WTC11 (cell line): Measurements from ENCODE around the gene NRP2. TPM values are rescaled to one million over a fixed set of nuclear protein-coding genes. Genes with fewer than 3 reads are reported as not detected.

Source experiments
- ATAC-seq: fragments of 200-7000 bp; cut with Tn5 transposase; 2 replicates; pipeline ENCODE4 v1.10.0; 2021; ENCODE audit warnings: mild to moderate bottlenecking, moderate library complexity
- CTCF ChIA-PET: fragments of 300-600 bp; sonication (Branson Sonifier 250); formaldehyde crosslinking; loops from one replicate; lab custom pipeline; 2021; ENCODE audit warnings: antibody characterized with exemption; lab: Charles Lee
- POLR2A ChIA-PET: fragments of 350-600 bp; sonication (Branson Sonifier 250); formaldehyde crosslinking; loops from one replicate; lab custom pipeline; 2021; ENCODE audit warnings: antibody characterized with exemption; lab: Charles Lee
- DNase-seq: peaks from one replicate; pipeline ENCODE4 v3.0.0; 2021; ENCODE audit warnings: low spot score
- H3K27ac Mint-ChIP-seq: 2 replicates; pipeline ENCODE4 v1.8.0; 2021; ENCODE audit warnings: mixed read lengths
- H3K27me3 Mint-ChIP-seq: 2 replicates; pipeline ENCODE4 v1.8.0; 2021; ENCODE audit warnings: low read depth, mild to moderate bottlenecking, moderate library complexity, mixed read lengths
- H3K36me3 Mint-ChIP-seq: 2 replicates; pipeline ENCODE4 v1.8.0; 2021; ENCODE audit warnings: mixed read lengths
- H3K4me1 Mint-ChIP-seq: 2 replicates; pipeline ENCODE4 v1.8.0; 2022; ENCODE audit warnings: mixed read lengths
- H3K4me3 Mint-ChIP-seq: 2 replicates; pipeline ENCODE4 v1.8.0; 2021; ENCODE audit warnings: mild to moderate bottlenecking, moderate library complexity, mixed read lengths
- H3K9me3 Mint-ChIP-seq: 2 replicates; pipeline ENCODE4 v1.8.0; 2021; ENCODE audit warnings: mixed read lengths
- CBFB ChIP-seq: sonication (generic); formaldehyde crosslinking; IDR thresholded peaks from 2 replicates; pipeline ENCODE4 v1.8.1; 2022; ENCODE audit warnings: mild to moderate bottlenecking, low read depth, missing genetic modification reagents
- E2F1 ChIP-seq: sonication (generic); formaldehyde crosslinking; IDR thresholded peaks from 2 replicates; pipeline ENCODE4 v1.8.0; 2022; ENCODE audit warnings: mild to moderate bottlenecking, missing genetic modification reagents
- E2F5 ChIP-seq: sonication (generic); formaldehyde crosslinking; IDR thresholded peaks from 2 replicates; pipeline ENCODE4 v1.8.1; 2022; ENCODE audit warnings: mild to moderate bottlenecking, moderate library complexity, missing genetic modification reagents
- ELF4 ChIP-seq: sonication (generic); formaldehyde crosslinking; IDR thresholded peaks from 2 replicates; pipeline ENCODE4 v1.8.1; 2022; ENCODE audit warnings: low read depth, mild to moderate bottlenecking, moderate library complexity, missing genetic modification reagents
- EMX1 ChIP-seq: fragments of 250-450 bp; sonication (Bioruptor Pico); IDR thresholded peaks from 2 replicates; pipeline ENCODE4 v1.8.0; 2021; ENCODE audit warnings: mild to moderate bottlenecking
- ESRRA ChIP-seq: sonication (generic); formaldehyde crosslinking; IDR thresholded peaks from 2 replicates; pipeline ENCODE4 v1.8.1; 2022; ENCODE audit warnings: mild to moderate bottlenecking, missing genetic modification reagents, borderline replicate concordance
- FOXP1 ChIP-seq: sonication (generic); formaldehyde crosslinking; IDR thresholded peaks from 2 replicates; pipeline ENCODE4 v1.8.0; 2022; ENCODE audit warnings: missing genetic modification reagents, mild to moderate bottlenecking, moderate library complexity, borderline replicate concordance
- GABPB1 ChIP-seq: sonication (generic); formaldehyde crosslinking; IDR thresholded peaks from 2 replicates; pipeline ENCODE4 v1.8.1; 2023; ENCODE audit warnings: mild to moderate bottlenecking, missing genetic modification reagents
- HMGA2 ChIP-seq: fragments of 250-450 bp; sonication (Bioruptor Pico); IDR thresholded peaks from 2 replicates; pipeline ENCODE4 v1.4.0; 2021; ENCODE audit warnings: mild to moderate bottlenecking, moderate library complexity
- JUN ChIP-seq: sonication (generic); formaldehyde crosslinking; IDR thresholded peaks from 2 replicates; pipeline ENCODE4 v1.8.0; 2023; ENCODE audit warnings: mild to moderate bottlenecking, missing genetic modification reagents
- KAT7 ChIP-seq: sonication (generic); formaldehyde crosslinking; IDR thresholded peaks from 2 replicates; pipeline ENCODE4 v1.8.1; 2023; ENCODE audit warnings: missing genetic modification reagents, mild to moderate bottlenecking, borderline replicate concordance
- MXD4 ChIP-seq: fragments of 250-450 bp; sonication (Bioruptor Pico); IDR thresholded peaks from 2 replicates; pipeline ENCODE4 v1.8.0; 2021; ENCODE audit warnings: mild to moderate bottlenecking, moderate library complexity, borderline replicate concordance
- NR2C2 ChIP-seq: sonication (generic); formaldehyde crosslinking; IDR thresholded peaks from 2 replicates; pipeline ENCODE4 v1.8.0; 2022; ENCODE audit warnings: mild to moderate bottlenecking, missing genetic modification reagents
- PRRX2 ChIP-seq: fragments of 250-450 bp; sonication (Bioruptor Pico); IDR thresholded peaks from 2 replicates; pipeline ENCODE4 v1.8.0; 2021; ENCODE audit warnings: mild to moderate bottlenecking
- RORB ChIP-seq: fragments of 250-450 bp; sonication (Bioruptor Pico); IDR thresholded peaks from 2 replicates; pipeline ENCODE4 v1.9.0; 2021; ENCODE audit warnings: mild to moderate bottlenecking
- SOX15 ChIP-seq: fragments of 250-450 bp; sonication (Bioruptor Pico); IDR thresholded peaks from 2 replicates; pipeline ENCODE4 v1.9.0; 2021; ENCODE audit warnings: mild to moderate bottlenecking
- TEAD1 ChIP-seq: sonication (generic); formaldehyde crosslinking; IDR thresholded peaks from 2 replicates; pipeline ENCODE4 v1.8.0; 2022; ENCODE audit warnings: mild to moderate bottlenecking, missing genetic modification reagents
- ZNF232 ChIP-seq: sonication (generic); formaldehyde crosslinking; IDR thresholded peaks from 2 replicates; pipeline ENCODE4 v1.8.0; 2022; ENCODE audit warnings: mild to moderate bottlenecking, missing genetic modification reagents
- ZNF396 ChIP-seq: fragments of 250-450 bp; sonication (Bioruptor Pico); IDR thresholded peaks from 2 replicates; pipeline ENCODE4 v1.8.0; 2021; ENCODE audit warnings: mild to moderate bottlenecking, moderate library complexity, borderline replicate concordance
- total RNA-seq: library from RNA; stranded (reverse); gene quantifications from 3 replicates; pipeline ENCODE4 v1.2.3, GENCODE V29; 2021
- TF ChIP-seq, protein P1 (sequence below): fragments of 200-600 bp; IDR thresholded peaks from 2 replicates; pipeline ENCODE4 v1.8.0; 2022; ENCODE audit warnings: antibody characterized with exemption
- TF ChIP-seq, protein P2 (sequence below): sonication (generic); formaldehyde crosslinking; IDR thresholded peaks from 2 replicates; pipeline ENCODE4 v1.8.0; 2023; ENCODE audit warnings: missing genetic modification reagents
- TF ChIP-seq, protein P3 (sequence below): sonication (generic); formaldehyde crosslinking; IDR thresholded peaks from 2 replicates; pipeline ENCODE4 v1.8.1; 2023; ENCODE audit warnings: mild to moderate bottlenecking, missing genetic modification reagents, moderate library complexity
- TF ChIP-seq, protein P4 (sequence below): sonication (generic); formaldehyde crosslinking; IDR thresholded peaks from 2 replicates; pipeline ENCODE4 v1.8.1; 2022; ENCODE audit warnings: mild to moderate bottlenecking, missing genetic modification reagents, moderate library complexity, borderline replicate concordance
- TF ChIP-seq, protein P5 (sequence below): fragments of 250-450 bp; sonication (Bioruptor Pico); IDR thresholded peaks from 2 replicates; pipeline ENCODE4 v2.1.2; 2022; ENCODE audit warnings: mild to moderate bottlenecking, moderate library complexity

NRP2 gene
- total RNA-seq, 1 experiment from 2014 or later = 41.0 TPM

- TF ChIP-seq, protein P1, sequence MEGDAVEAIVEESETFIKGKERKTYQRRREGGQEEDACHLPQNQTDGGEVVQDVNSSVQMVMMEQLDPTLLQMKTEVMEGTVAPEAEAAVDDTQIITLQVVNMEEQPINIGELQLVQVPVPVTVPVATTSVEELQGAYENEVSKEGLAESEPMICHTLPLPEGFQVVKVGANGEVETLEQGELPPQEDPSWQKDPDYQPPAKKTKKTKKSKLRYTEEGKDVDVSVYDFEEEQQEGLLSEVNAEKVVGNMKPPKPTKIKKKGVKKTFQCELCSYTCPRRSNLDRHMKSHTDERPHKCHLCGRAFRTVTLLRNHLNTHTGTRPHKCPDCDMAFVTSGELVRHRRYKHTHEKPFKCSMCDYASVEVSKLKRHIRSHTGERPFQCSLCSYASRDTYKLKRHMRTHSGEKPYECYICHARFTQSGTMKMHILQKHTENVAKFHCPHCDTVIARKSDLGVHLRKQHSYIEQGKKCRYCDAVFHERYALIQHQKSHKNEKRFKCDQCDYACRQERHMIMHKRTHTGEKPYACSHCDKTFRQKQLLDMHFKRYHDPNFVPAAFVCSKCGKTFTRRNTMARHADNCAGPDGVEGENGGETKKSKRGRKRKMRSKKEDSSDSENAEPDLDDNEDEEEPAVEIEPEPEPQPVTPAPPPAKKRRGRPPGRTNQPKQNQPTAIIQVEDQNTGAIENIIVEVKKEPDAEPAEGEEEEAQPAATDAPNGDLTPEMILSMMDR = no peak
- TF ChIP-seq, protein P2, sequence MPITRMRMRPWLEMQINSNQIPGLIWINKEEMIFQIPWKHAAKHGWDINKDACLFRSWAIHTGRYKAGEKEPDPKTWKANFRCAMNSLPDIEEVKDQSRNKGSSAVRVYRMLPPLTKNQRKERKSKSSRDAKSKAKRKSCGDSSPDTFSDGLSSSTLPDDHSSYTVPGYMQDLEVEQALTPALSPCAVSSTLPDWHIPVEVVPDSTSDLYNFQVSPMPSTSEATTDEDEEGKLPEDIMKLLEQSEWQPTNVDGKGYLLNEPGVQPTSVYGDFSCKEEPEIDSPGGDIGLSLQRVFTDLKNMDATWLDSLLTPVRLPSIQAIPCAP (CRISPR knock-in tag) = no peak
- TF ChIP-seq ZNF396 (CRISPR knock-in tag) = no peak
- TF ChIP-seq, protein P3, sequence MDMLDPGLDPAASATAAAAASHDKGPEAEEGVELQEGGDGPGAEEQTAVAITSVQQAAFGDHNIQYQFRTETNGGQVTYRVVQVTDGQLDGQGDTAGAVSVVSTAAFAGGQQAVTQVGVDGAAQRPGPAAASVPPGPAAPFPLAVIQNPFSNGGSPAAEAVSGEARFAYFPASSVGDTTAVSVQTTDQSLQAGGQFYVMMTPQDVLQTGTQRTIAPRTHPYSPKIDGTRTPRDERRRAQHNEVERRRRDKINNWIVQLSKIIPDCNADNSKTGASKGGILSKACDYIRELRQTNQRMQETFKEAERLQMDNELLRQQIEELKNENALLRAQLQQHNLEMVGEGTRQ = no peak
- no peak for TF ChIP-seq E2F5 (CRISPR knock-in tag)
- TF ChIP-seq EMX1 (CRISPR knock-in tag) = no peak
- TF ChIP-seq RORB (CRISPR knock-in tag) = no peak
- TF ChIP-seq HMGA2 (CRISPR knock-in tag) = no peak
- TF ChIP-seq PRRX2 (CRISPR knock-in tag) = no peak
These were observed 76.2 kb downstream of the NRP2 start (continued) for GRCh38 chr2:205758500-205758899.

DNA sequence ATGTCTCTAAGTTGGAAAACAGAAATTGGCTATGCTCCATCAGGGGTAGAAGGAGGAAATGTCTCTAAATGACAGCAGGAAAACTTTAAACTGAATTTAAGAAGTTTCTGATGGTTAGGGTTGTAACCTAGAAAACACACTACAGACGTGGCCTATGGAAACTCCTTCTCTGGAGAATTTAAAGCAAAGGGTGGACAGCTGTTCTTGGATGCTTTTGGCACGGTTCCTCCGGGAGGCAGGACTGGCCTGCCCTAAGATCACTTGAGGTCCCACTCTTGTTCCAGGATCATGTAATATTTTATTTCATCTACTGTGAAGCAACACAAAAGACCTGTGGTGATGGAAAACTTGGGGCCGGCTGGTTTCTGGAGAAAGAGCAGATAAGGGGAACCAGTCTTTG, 77.0 kb downstream of the NRP2 start:
- no peaks in the 10 kb centered on the region for H3K9me3 Mint-ChIP-seq
- CTCF ChIA-PET = interaction anchor here (1.5 kb wide), 1 partner anchor 38 kb away, joined by 3 read pairs; no protein-coding TSS in a partner anchor
- TF ChIP-seq GABPB1 = no peak
- TF ChIP-seq SOX15 (CRISPR knock-in tag) = no peak
- no peaks in the 10 kb centered on the region; the same call in 1 of the 2 replicates for H3K36me3 Mint-ChIP-seq
- no peaks in the 10 kb centered on the region; the same call in 1 of the 2 replicates for H3K27me3 Mint-ChIP-seq
- no peak overlapping the region for H3K4me3 Mint-ChIP-seq
- no peak overlapping the region for H3K27ac Mint-ChIP-seq
- ATAC-seq = no peak
- peaks cover 21% of the 10 kb centered on the region for H3K4me1 Mint-ChIP-seq
- no peak for DNase-seq
- POLR2A ChIA-PET = interaction anchor here (0.6 kb wide), 1 partner anchor 413 kb away, joined by 3 read pairs; no protein-coding TSS in a partner anchor

GRCh38 chr2:205759732-205760131, 77.4 kb downstream of the NRP2 start:
- no peak for ATAC-seq
- Mint-ChIP-seq H3K4me3 (no peak overlapping the region), H3K27ac (no peak overlapping the region), H3K4me1 (peaks cover 26% of the 10 kb centered on the region), H3K27me3 (no peaks in the 10 kb centered on the region; the same call in 1 of the 2 replicates), H3K9me3 (no peaks in the 10 kb centered on the region), H3K36me3 (no peaks in the 10 kb centered on the region; the same call in 1 of the 2 replicates)
- ChIA-PET CTCF (interaction anchor here (1.5 kb wide), 1 partner anchor 39 kb away, joined by 3 read pairs; no protein-coding TSS in a partner anchor), POLR2A (no interaction called here)
- no peak for DNase-seq
- no peak for TF ChIP-seq E2F5 (CRISPR knock-in tag)
- no peak for TF ChIP-seq CBFB (CRISPR knock-in tag)
- no peak for TF ChIP-seq ESRRA (CRISPR knock-in tag)
- no peak for TF ChIP-seq PRRX2 (CRISPR knock-in tag)
- TF ChIP-seq FOXP1 (CRISPR knock-in tag) = no peak
- no peak for TF ChIP-seq E2F1 (CRISPR knock-in tag)
- TF ChIP-seq, protein P3 = no peak
- no peak for TF ChIP-seq NR2C2 (CRISPR knock-in tag)
- TF ChIP-seq, protein P4, sequence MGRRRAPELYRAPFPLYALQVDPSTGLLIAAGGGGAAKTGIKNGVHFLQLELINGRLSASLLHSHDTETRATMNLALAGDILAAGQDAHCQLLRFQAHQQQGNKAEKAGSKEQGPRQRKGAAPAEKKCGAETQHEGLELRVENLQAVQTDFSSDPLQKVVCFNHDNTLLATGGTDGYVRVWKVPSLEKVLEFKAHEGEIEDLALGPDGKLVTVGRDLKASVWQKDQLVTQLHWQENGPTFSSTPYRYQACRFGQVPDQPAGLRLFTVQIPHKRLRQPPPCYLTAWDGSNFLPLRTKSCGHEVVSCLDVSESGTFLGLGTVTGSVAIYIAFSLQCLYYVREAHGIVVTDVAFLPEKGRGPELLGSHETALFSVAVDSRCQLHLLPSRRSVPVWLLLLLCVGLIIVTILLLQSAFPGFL (CRISPR knock-in tag) = no peak
- TF ChIP-seq JUN (CRISPR knock-in tag) = no peak
- TF ChIP-seq, protein P5, sequence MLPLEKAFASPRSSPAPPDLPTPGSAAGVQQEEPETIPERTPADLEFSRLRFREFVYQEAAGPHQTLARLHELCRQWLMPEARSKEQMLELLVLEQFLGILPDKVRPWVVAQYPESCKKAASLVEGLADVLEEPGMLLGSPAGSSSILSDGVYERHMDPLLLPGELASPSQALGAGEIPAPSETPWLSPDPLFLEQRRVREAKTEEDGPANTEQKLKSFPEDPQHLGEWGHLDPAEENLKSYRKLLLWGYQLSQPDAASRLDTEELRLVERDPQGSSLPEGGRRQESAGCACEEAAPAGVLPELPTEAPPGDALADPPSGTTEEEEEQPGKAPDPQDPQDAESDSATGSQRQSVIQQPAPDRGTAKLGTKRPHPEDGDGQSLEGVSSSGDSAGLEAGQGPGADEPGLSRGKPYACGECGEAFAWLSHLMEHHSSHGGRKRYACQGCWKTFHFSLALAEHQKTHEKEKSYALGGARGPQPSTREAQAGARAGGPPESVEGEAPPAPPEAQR = no peak
- TF ChIP-seq ZNF232 = no peak
- TF ChIP-seq ELF4 (CRISPR knock-in tag) = no peak
- no peak for TF ChIP-seq TEAD1 (CRISPR knock-in tag)
- TF ChIP-seq MXD4 = no peak
- TF ChIP-seq KAT7 (CRISPR knock-in tag) = no peak
